GM23248 (cell line): ENCODE data around the gene ANKRD55. TPM values are rescaled to one million over a fixed set of nuclear protein-coding genes. Genes with fewer than 3 reads are reported as not detected.

Source experiments
- DNase-seq: peaks from one replicate; pipeline ENCODE4 v3.0.0-alpha.2; 2015
- H2AFZ ChIP-seq: fragments of 200-600 bp; sonication (generic); 2 replicates; pipeline ENCODE4 v1.6.1; 2016; ENCODE audit warnings: antibody characterized with exemption
- H3F3A ChIP-seq: fragments of 200-600 bp; sonication (generic); 2 replicates; pipeline ENCODE4 v1.6.1; 2016; ENCODE audit warnings: mild to moderate bottlenecking, antibody characterized with exemption, mixed run types; ENCODE audit not compliant: insufficient read depth
- H3K27ac ChIP-seq: fragments of 200-600 bp; sonication (generic); 2 replicates; pipeline ENCODE4 v1.5.1; 2016; ENCODE audit warnings: mild to moderate bottlenecking
- H3K27me3 ChIP-seq: fragments of 200-600 bp; sonication (generic); replicated peaks from 2 replicates; pipeline ENCODE4 v1.6.1; 2016; ENCODE audit warnings: mild to moderate bottlenecking; ENCODE audit not compliant: insufficient read depth
- H3K36me3 ChIP-seq: fragments of 200-600 bp; sonication (generic); 2 replicates; pipeline ENCODE4 v1.6.1; 2016; ENCODE audit warnings: low read depth, mild to moderate bottlenecking
- H3K4me1 ChIP-seq: fragments of 200-600 bp; sonication (generic); 2 replicates; pipeline ENCODE4 v1.6.1; 2016; ENCODE audit warnings: mild to moderate bottlenecking; ENCODE audit not compliant: insufficient read depth
- H3K4me2 ChIP-seq: fragments of 200-600 bp; sonication (generic); one replicate; pipeline ENCODE4 v1.6.1; 2016; ENCODE audit warnings: mild to moderate bottlenecking; ENCODE audit not compliant: unreplicated experiment
- H3K4me3 ChIP-seq: fragments of 200-600 bp; sonication (generic); 2 replicates; pipeline ENCODE4 v1.5.1; 2016; ENCODE audit warnings: mild to moderate bottlenecking
- H3K79me2 ChIP-seq: fragments of 200-600 bp; sonication (generic); 2 replicates; pipeline ENCODE4 v1.6.1; 2016; ENCODE audit warnings: mild to moderate bottlenecking; ENCODE audit not compliant: insufficient read depth
- H3K9ac ChIP-seq: fragments of 200-600 bp; sonication (generic); 2 replicates; pipeline ENCODE4 v1.6.1; 2016; ENCODE audit warnings: mild to moderate bottlenecking
- H3K9me2 ChIP-seq: fragments of 200-600 bp; sonication (generic); 2 replicates; pipeline ENCODE4 v1.6.1; 2016; ENCODE audit warnings: mixed run types, mild to moderate bottlenecking, moderate library complexity; ENCODE audit not compliant: insufficient read depth
- H3K9me3 ChIP-seq: fragments of 200-600 bp; sonication (generic); one replicate; pipeline ENCODE4 v1.6.1; 2017; ENCODE audit warnings: low read depth
- H4K20me1 ChIP-seq: fragments of 200-600 bp; sonication (generic); 2 replicates; pipeline ENCODE4 v1.6.0; 2016; ENCODE audit not compliant: insufficient read depth
- EZH2 ChIP-seq: fragments of 200-600 bp; sonication (generic); IDR thresholded peaks from 2 replicates; pipeline ENCODE4 v1.6.1; 2018; ENCODE audit warnings: antibody characterized with exemption, mild to moderate bottlenecking; ENCODE audit not compliant: insufficient read depth, poor library complexity, severe bottlenecking
- EZH2phosphoT487 ChIP-seq: fragments of 200-600 bp; sonication (generic); IDR thresholded peaks from 2 replicates; pipeline ENCODE4 v1.6.1; 2018; ENCODE audit warnings: antibody characterized with exemption, moderate library complexity, mild to moderate bottlenecking, low read depth; ENCODE audit not compliant: insufficient read depth
- WGBS, 2 experiments: methylation state at CpG; one replicate each; pipeline ENCODE4 v1.1.6; 2015 to 2017; ENCODE audit warnings: low lambda C conversion rate in 2 of 2, low coverage in 1 of 2; ENCODE audit errors: missing lambda C conversion rate in 2 of 2; 5-methylcytosine and 5-hydroxymethylcytosine counted together
- in situ Hi-C: fragments of 300-500 bp; cut with MboI; formaldehyde crosslinking; loops from 2 replicates; pipeline ENCODE4 v1.15.0; 2020
- polyA plus RNA-seq: library from polyadenylated mRNA; unstranded; fragments of >200 nt; fragmentation: Nextera tagmentation; extraction: Ambion mirVana; gene quantifications from 2 replicates; pipeline ENCODE4 v1.2.1, GENCODE V29; 2016
- total RNA-seq: library from RNA; depleted of rRNA; stranded (reverse); fragments of >200 nt; shearing (Covaris generic); gene quantifications from 2 replicates; pipeline ENCODE4 v1.2.3, GENCODE V29; 2014

ANKRD55 gene
- total and polyA plus RNA-seq, 2 experiments from 2014 or later = not detected

- no peak overlapping the region for H2AFZ ChIP-seq
- in situ Hi-C loops = no loop called here
- WGBS, 2 experiments = 96 to 97% methylated on average over 7 of the region's 7 CpGs
These were observed 142.2 kb downstream of the ANKRD55 start for GRCh38 chr5:56090793-56091460.

GRCh38 chr5:56088967-56089829, 143.9 kb downstream of the ANKRD55 start:
- Histone ChIP-seq H4K20me1 (no peaks in the 10 kb centered on the region), H3K4me2 (peak overlapping the region; percentile 50), H3K79me2 (no peaks in the 10 kb centered on the region), H3K9me3 (no peaks in the 10 kb centered on the region), H2AFZ (peak overlapping the region; percentile 53), H3K27ac (peak overlapping the region; percentile 51), H3K4me3 (no peak overlapping the region), H3K9me2 (no peaks in the 10 kb centered on the region), H3F3A (peaks cover 20% of the 10 kb centered on the region), H3K36me3 (no peaks in the 10 kb centered on the region), H3K4me1 (peaks cover 19% of the 10 kb centered on the region), H3K9ac (no peak overlapping the region), H3K27me3 (no peaks in the 10 kb centered on the region)
- in situ Hi-C loops = no loop called here
- peak; percentile 71 for DNase-seq
- 42 to 46% methylated on average over 5 of the region's 5 CpGs for WGBS, 2 experiments
- no peak for TF ChIP-seq EZH2
- TF ChIP-seq EZH2phosphoT487 = no peak

More at GRCh38 chr5:56090793-56091460, 142.2 kb downstream of the ANKRD55 start:
- H3F3A ChIP-seq = peaks cover 20% of the 10 kb centered on the region
- no peaks in the 10 kb centered on the region for H3K79me2 ChIP-seq
- no peaks in the 10 kb centered on the region for H4K20me1 ChIP-seq
- no peak overlapping the region for H3K27ac ChIP-seq
- no peaks in the 10 kb centered on the region for H3K9me2 ChIP-seq
- no peaks in the 10 kb centered on the region for H3K36me3 ChIP-seq
- H3K9me3 ChIP-seq = no peaks in the 10 kb centered on the region
- TF ChIP-seq EZH2phosphoT487 (no peak), EZH2 (no peak)
- no peaks in the 10 kb centered on the region for H3K27me3 ChIP-seq
- no peak overlapping the region for H3K4me3 ChIP-seq
- no peak for DNase-seq
- H3K4me1 ChIP-seq = peaks cover 19% of the 10 kb centered on the region
- no peak overlapping the region for H3K9ac ChIP-seq
- H3K4me2 ChIP-seq = no peak overlapping the region

- in situ Hi-C loops = no loop called here
- H3K27ac ChIP-seq = no peak overlapping the region
- peak overlapping the region; percentile 50 for H3K4me2 ChIP-seq
- H3K9ac ChIP-seq = no peak overlapping the region
- TF ChIP-seq EZH2 = no peak
- no peak for TF ChIP-seq EZH2phosphoT487
- H3K27me3 ChIP-seq = no peaks in the 10 kb centered on the region
- no peaks in the 10 kb centered on the region for H4K20me1 ChIP-seq
- DNase-seq = peak; percentile 13
- H3K9me3 ChIP-seq = no peaks in the 10 kb centered on the region
- peaks cover 20% of the 10 kb centered on the region for H3F3A ChIP-seq
- WGBS, 2 experiments = 9 to 15% methylated on average over 4 of the region's 4 CpGs
- H3K79me2 ChIP-seq = no peaks in the 10 kb centered on the region
- peaks cover 19% of the 10 kb centered on the region for H3K4me1 ChIP-seq
- H3K4me3 ChIP-seq = no peak overlapping the region
- no peaks in the 10 kb centered on the region for H3K9me2 ChIP-seq
- H3K36me3 ChIP-seq = no peaks in the 10 kb centered on the region
- H2AFZ ChIP-seq = peak overlapping the region; percentile 53; the same call in 1 of the 2 replicates
These were observed 144.6 kb downstream of the ANKRD55 start for GRCh38 chr5:56088431-56088949.

GRCh38 chr5:56085193-56085592, 147.9 kb downstream of the ANKRD55 start:
- no peaks in the 10 kb centered on the region for H3K9me3 ChIP-seq
- TF ChIP-seq EZH2phosphoT487 (no peak), EZH2 (no peak)
- H3K27me3 ChIP-seq = no peaks in the 10 kb centered on the region
- no peak overlapping the region for H3K4me3 ChIP-seq
- no peaks in the 10 kb centered on the region for H4K20me1 ChIP-seq
- H3K27ac ChIP-seq = no peak overlapping the region
- WGBS, 2 experiments = 93 to 95% methylated on average over 3 of the region's 3 CpGs
- H3K9ac ChIP-seq = no peak overlapping the region
- H3K9me2 ChIP-seq = no peaks in the 10 kb centered on the region
- H3K79me2 ChIP-seq = no peaks in the 10 kb centered on the region
- H2AFZ ChIP-seq = no peak overlapping the region
- peaks cover 29% of the 10 kb centered on the region for H3F3A ChIP-seq
- no peak for DNase-seq
- no peaks in the 10 kb centered on the region for H3K36me3 ChIP-seq
- H3K4me1 ChIP-seq = peaks cover 21% of the 10 kb centered on the region
- no peak overlapping the region for H3K4me2 ChIP-seq
- in situ Hi-C loops = no loop called here
